Uterus (tissue), 2 donors: ENCODE measurements around the gene ANKRD33B.

Experiments
- CTCF ChIP-seq, 4 experiments: fragments of 200-600 bp in 2 of 4; fragments of 450-650 bp in 2 of 4; sonication (generic) in 2 of 4; IDR thresholded peaks; one replicate each; pipeline ENCODE4 v1.5.1; 2016 to 2019; ENCODE audit warnings: antibody characterized with exemption in 4 of 4, mild to moderate bottlenecking in 2 of 4, moderate library complexity in 1 of 4
- POLR2A ChIP-seq, 2 donors: fragments of 450-650 bp; IDR thresholded peaks; one replicate each; pipeline ENCODE4 v1.6.1; 2016; ENCODE audit warnings: antibody characterized with exemption in 2 of 2, mild to moderate bottlenecking in 1 of 2, moderate library complexity in 1 of 2

DNA sequence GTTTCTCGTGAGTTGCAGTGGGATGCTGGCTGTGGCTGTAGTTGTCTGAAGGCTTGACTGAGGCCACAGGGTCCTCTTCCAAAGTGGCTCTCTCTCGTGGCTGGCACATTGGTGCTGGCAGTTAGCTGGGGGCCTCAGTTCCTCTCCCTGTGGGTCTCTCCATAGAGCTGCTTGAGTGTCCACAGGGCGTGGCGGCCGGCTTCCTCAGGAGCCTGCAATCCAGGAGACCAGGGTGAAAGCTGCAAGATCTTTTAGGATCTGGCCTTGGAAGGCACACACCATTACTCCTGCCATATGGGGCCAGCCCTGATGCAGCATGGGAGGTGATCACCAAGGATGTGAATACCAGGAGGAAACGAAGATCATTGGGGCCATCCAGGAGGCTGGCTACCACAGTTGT, 41.1 kb downstream of the ANKRD33B start:
- TF ChIP-seq CTCF (IDR thresholded peaks at IDR 0.05) (no peak), POLR2A (IDR thresholded peaks at IDR 0.05) (no peak)
